Cardiac muscle cell (in vitro differentiated cells and primary cell): ENCODE data around the gene IL1RL2. TPM values are rescaled to one million over a fixed set of nuclear protein-coding genes. Genes with fewer than 3 reads are reported as not detected.

Experiments
- DNase-seq, 2 donors: peaks; one replicate each; pipeline versions ENCODE4 v3.0.0 to v3.0.0-alpha.2; 2010 to 2017; ENCODE audit warnings: low read depth in 1 of 2, low spot score in 1 of 2
- H3K27ac ChIP-seq: fragments of 200-600 bp; sonication (generic); 2 replicates; pipeline ENCODE4 v1.5.1; 2016
- H3K27me3 ChIP-seq: fragments of 200-600 bp; sonication (generic); 2 replicates; pipeline ENCODE4 v1.6.0; 2016; ENCODE audit warnings: control low read depth
- H3K36me3 ChIP-seq: fragments of 200-600 bp; sonication (generic); 2 replicates; pipeline ENCODE4 v1.5.1; 2016; ENCODE audit warnings: control low read depth
- H3K4me1 ChIP-seq: fragments of 200-600 bp; sonication (generic); 2 replicates; pipeline ENCODE4 v1.8.1; 2017; ENCODE audit warnings: low read depth, mild to moderate bottlenecking, mixed run types
- H3K4me3 ChIP-seq: fragments of 200-600 bp; sonication (generic); 2 replicates; pipeline ENCODE4 v1.5.1; 2016; ENCODE audit warnings: mild to moderate bottlenecking
- H3K9me3 ChIP-seq: fragments of 200-600 bp; sonication (generic); 2 replicates; pipeline ENCODE4 v1.5.1; 2017; ENCODE audit warnings: low read depth, mild to moderate bottlenecking, control low read depth
- polyA plus RNA-seq: library from polyadenylated mRNA; unstranded; fragments of >200 nt; fragmentation: Nextera tagmentation; extraction: Ambion mirVana; gene quantifications from 2 replicates; pipeline ENCODE4 v1.2.1, GENCODE V29; 2016
- total RNA-seq: library from RNA; depleted of rRNA; stranded (reverse); fragments of >200 nt; gene quantifications from 2 replicates; pipeline ENCODE4 v1.2.3, GENCODE V29; 2016
- TF ChIP-seq, protein P1 (sequence below): IDR thresholded peaks from 2 replicates; pipeline ENCODE4 v1.5.1; 2012; ENCODE audit warnings: low read depth, mild to moderate bottlenecking, low read length

IL1RL2 gene
- total and polyA plus RNA-seq, 2 experiments from 2014 or later, result not detected

DNA sequence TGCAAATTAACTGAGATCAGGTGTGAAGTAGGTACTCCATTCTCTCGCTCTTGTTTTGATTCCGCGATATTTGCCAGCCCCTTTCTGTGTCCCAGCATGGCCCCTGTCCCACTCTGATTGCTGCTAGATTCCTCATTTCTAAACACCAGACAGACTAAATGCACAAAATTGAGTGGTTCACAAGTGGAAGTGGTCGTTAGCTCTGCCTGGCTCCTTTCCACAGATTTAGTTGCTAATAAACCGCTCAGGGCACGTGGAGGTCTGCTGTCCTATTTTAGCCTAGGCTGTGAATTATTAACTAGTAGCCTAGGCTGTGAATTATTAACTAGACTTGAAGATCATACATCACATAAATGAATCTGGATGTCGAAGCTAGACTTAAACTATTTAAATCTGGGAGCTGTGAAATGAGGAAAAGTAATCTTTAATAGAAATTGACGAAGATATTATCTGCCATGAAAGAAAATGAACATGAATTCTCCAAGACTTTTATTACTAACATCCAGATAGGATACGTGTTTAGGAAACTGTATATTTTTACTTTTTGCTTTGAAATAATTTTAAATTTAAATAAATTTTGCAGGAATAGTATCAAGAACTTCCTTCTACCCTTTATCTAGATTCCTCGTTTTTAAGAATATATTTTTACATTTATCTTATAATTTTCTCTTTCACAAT lies 3.7 kb downstream of the IL1RL2 start:
- no peak for DNase-seq
- Histone ChIP-seq H3K27ac (no peak overlapping the region), H3K4me1 (no peaks in the 10 kb centered on the region), H3K27me3 (peaks cover 24% of the 10 kb centered on the region), H3K36me3 (no peaks in the 10 kb centered on the region), H3K4me3 (no peak overlapping the region), H3K9me3 (no peaks in the 10 kb centered on the region)
- TF ChIP-seq, protein P1, sequence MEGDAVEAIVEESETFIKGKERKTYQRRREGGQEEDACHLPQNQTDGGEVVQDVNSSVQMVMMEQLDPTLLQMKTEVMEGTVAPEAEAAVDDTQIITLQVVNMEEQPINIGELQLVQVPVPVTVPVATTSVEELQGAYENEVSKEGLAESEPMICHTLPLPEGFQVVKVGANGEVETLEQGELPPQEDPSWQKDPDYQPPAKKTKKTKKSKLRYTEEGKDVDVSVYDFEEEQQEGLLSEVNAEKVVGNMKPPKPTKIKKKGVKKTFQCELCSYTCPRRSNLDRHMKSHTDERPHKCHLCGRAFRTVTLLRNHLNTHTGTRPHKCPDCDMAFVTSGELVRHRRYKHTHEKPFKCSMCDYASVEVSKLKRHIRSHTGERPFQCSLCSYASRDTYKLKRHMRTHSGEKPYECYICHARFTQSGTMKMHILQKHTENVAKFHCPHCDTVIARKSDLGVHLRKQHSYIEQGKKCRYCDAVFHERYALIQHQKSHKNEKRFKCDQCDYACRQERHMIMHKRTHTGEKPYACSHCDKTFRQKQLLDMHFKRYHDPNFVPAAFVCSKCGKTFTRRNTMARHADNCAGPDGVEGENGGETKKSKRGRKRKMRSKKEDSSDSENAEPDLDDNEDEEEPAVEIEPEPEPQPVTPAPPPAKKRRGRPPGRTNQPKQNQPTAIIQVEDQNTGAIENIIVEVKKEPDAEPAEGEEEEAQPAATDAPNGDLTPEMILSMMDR, result no peak

DNA sequence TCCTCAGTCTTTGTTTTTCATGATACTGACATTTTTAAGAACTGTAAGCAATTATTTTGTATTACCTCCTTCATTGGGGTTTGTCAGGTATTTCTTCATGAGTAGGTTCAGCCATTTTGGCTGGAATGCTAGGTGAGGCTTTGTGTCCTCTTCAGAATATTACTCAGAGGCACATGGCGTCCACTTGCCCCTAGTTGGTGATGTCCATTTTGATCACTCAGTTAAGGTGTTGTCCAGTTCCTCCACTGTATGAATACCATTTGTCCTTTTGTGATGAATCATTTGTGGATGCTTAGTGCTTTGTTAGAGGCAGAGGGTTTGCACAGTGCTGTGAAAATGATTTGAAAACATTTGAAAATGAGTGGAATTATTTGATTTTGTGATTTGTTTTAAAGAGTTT lies 4.7 kb downstream of the IL1RL2 start:
- Histone ChIP-seq H3K4me3 (no peak overlapping the region), H3K36me3 (no peaks in the 10 kb centered on the region), H3K9me3 (no peaks in the 10 kb centered on the region), H3K27ac (no peak overlapping the region), H3K4me1 (no peaks in the 10 kb centered on the region), H3K27me3 (peaks cover 17% of the 10 kb centered on the region)
- TF ChIP-seq, protein P1, result no peak
- DNase-seq, result no peak

DNA sequence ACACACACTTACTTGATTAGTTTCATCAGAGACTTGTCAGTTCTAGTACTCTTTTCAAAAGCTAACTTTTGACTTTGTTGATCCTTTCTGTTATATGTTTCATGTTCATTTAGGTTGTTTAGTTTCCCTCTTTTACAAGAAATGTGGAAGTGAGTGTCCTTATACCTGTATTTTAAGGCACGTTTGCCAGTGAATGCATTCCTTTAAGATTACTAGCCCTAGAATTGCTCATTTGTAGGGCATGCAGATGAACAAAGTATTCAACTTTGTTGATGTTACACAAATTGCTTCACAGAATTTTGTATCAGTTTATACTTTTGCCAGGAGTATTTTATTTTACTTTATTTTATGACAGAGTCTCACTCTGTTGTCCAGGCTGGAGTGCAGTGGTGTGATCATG lies 6.3 kb downstream of the IL1RL2 start:
- H3K4me1 ChIP-seq, result no peaks in the 10 kb centered on the region
- H3K9me3 ChIP-seq, result no peaks in the 10 kb centered on the region
- peaks cover 1% of the 10 kb centered on the region for H3K27me3 ChIP-seq
- no peaks in the 10 kb centered on the region for H3K36me3 ChIP-seq
- TF ChIP-seq, protein P1, result no peak
- no peak overlapping the region for H3K4me3 ChIP-seq
- no peak overlapping the region for H3K27ac ChIP-seq
- no peak for DNase-seq

GRCh38 chr2:102194609-102195268 lies 7.9 kb downstream of the IL1RL2 start:
- H3K36me3 ChIP-seq, result no peaks in the 10 kb centered on the region
- no peak overlapping the region for H3K4me3 ChIP-seq
- no peaks in the 10 kb centered on the region for H3K4me1 ChIP-seq
- H3K27me3 ChIP-seq, result no peaks in the 10 kb centered on the region
- no peaks in the 10 kb centered on the region for H3K9me3 ChIP-seq
- TF ChIP-seq, protein P1, result no peak
- H3K27ac ChIP-seq, result no peak overlapping the region
- DNase-seq, result no peak

GRCh38 chr2:102197389-102198137 lies 10.7 kb downstream of the IL1RL2 start:
- H3K4me1 ChIP-seq, result no peaks in the 10 kb centered on the region
- H3K27me3 ChIP-seq, result no peaks in the 10 kb centered on the region
- H3K27ac ChIP-seq, result no peak overlapping the region
- H3K4me3 ChIP-seq, result no peak overlapping the region
- DNase-seq, result no peak
- H3K36me3 ChIP-seq, result no peaks in the 10 kb centered on the region
- no peaks in the 10 kb centered on the region for H3K9me3 ChIP-seq
- TF ChIP-seq, protein P1, result no peak
